D721Med (cell line): Measurements from ENCODE around the gene EIF2B5.

ENCODE experiments used
- DNase-seq: peaks from one replicate; pipeline ENCODE4 v3.0.0; 2011; ENCODE audit warnings: low spot score; ENCODE audit not compliant: insufficient read length
- FAIRE-seq: peaks from 2 replicates; lab custom pipeline; 2011; peaks lifted over from hg19 to GRCh38; lab: Jason Lieb, UNC
- CTCF ChIP-seq: IDR thresholded peaks from 2 replicates; pipeline ENCODE4 v1.5.1; 2012; ENCODE audit warnings: mild to moderate bottlenecking, control low read depth; ENCODE audit not compliant: insufficient read depth; ENCODE audit errors: missing control alignments

Gene EIF2B5

DNA sequence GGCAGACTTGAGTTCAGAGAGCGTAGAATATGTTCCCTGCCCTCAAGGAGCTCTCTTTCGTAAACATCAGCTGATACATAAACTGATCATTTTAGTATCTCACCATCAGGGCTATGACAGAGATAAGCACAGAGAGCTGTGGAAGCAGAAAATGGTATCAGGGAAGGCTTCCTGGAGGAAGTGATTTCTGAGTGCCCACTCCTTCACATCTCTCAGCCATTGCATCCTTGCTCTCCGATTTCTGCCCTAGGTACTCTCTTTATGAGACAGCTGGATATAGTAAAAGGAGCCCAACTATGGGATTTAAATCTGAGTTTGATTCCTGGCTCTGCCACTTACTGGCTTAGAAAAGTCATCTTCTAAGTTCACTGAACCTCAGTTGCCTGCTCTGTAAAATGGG, 30.4 kb downstream of the EIF2B5 start:
- no peak for DNase-seq
- no peak for TF ChIP-seq CTCF
- FAIRE-seq = no peak

DNA sequence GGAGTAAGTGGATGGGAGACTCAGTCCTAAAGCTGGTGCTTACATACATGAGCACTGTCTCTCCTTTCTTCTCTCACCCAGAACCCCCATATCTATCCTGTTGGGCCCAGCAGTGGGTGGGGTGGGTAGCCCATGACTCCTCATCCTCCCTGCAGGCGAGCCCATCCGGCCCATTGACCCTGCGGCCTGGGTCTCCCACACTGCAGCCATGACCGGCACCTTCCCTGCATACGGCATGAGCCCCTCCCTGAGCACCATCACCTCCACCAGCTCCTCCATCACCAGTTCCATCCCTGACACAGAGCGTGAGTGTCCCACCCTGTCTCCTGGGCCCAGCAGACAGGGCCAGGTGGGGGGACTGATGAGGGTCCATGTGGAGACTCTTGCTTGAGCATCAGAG, 31.5 kb downstream of the EIF2B5 start:
- DNase-seq (no peak), FAIRE-seq (no peak)
- no peak for TF ChIP-seq CTCF

- no peak for TF ChIP-seq CTCF
- FAIRE-seq (no peak), DNase-seq (no peak)
Measured at GRCh38 chr3:184167786-184168185, 32.6 kb downstream of the EIF2B5 start.

DNA sequence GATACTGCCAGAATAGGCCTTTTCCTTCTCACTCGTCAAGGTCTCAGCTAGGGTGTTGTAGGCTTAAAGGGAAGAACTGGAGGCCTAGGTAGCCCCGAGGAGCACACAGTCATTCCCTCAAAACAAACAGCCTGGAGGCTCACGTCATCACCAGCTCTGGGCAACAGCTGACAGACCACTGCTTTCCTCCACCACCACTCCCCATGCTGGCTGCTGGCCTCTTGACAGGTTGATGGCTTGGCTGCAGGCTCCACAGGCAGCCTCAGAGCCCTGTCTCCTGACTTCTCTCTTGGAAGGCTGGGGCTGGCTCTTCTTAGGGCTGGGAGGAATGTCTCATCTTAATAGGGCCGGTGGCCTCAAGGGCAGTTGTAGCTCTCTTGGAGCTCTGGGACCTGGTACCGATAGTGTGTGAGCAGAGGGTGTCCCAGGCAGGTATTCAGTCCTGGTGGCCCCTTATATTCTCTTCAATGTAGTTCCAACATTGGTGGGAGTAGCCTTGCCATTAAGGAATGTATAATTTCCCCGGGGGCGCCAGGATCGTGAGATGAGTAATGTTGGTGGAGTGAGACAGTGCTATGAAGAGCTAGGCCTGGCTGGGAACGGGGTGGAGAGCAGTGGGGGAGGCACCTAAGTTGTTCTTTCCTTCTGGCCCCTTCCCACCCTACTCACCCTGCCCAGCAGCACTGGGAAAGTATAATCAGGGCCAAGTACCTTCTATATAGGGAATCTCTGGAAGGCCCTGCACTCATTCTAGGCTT, 33.4 kb downstream of the EIF2B5 start:
- FAIRE-seq = no peak

DNA sequence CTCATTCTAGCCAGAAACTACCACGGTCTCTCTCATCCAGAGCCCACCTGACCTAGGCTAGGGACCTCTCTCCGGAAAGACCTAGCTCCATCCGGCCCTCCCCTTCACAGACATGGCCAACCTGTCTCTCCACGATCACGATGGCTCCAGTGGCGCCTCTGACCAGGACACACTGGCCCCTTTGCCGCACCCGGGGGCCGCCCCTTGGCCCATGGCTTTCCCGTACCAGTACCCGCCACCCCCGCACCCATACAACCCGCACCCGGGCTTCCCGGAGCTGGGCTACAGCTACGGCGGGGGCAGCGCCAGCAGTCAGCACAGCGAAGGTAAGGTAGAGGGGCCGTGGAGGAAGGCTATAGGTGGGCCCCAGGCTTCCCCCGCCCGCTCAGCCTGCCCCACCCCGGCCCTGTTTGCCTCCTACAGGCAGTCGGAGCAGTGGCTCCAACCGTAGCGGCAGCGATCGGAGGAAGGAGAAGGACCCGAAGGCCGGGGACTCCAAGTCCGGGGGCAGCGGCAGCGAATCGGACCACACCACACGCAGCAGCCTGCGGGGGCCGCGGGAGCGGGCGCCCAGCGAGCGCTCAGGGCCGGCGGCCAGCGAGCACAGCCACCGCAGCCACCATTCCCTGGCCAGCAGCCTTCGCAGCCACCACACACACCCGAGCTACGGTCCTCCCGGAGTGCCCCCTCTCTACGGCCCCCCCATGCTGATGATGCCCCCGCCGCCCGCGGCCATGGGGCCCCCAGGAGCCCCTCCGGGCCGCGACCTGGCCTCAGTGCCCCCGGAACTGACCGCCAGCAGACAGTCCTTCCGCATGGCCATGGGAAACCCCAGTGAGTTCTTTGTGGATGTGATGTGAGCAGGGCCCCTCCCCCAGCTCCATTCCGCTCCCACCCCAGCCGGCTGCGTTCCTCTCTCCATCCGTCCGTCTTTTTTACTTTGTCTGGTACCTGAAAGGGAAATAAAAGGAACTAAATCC, 35.0 kb downstream of the EIF2B5 start:
- FAIRE-seq (no peak), DNase-seq (no peak)
- no peak for TF ChIP-seq CTCF

More for the DNA sequence above, 33.4 kb downstream of the EIF2B5 start:
- DNase-seq = no peak
- TF ChIP-seq CTCF = no peak

DNA sequence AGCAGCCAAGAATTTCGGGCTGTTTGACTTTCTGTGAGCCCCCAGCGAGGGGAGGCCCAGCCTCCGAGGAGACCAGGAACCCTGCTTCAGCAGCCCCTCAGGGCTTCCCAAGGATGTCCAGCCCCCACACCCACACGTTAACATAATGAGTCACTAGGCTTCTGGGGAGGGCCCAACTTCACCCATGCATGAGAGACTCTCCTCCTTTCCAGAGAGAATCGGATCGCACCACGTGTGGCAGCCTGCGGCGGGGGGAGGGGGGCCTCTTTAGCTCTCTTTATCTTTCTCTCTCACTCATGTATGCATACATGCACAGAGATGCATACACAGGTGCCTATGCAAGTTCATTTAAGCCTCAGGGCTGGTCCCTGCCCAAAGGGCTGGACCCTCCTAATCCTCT, 36.4 kb downstream of the EIF2B5 start:
- no peak for DNase-seq
- FAIRE-seq = no peak
- TF ChIP-seq CTCF = no peak
